Measurements from ENCODE around the gene DMPK. TPM values are rescaled to one million over a fixed set of nuclear protein-coding genes. Genes with fewer than 3 reads are reported as not detected.

Gene DMPK
- polyA plus RNA-seq, 1 of the 3 experiments (the other 2 are of a cell fraction): 92.2 TPM

DNA sequence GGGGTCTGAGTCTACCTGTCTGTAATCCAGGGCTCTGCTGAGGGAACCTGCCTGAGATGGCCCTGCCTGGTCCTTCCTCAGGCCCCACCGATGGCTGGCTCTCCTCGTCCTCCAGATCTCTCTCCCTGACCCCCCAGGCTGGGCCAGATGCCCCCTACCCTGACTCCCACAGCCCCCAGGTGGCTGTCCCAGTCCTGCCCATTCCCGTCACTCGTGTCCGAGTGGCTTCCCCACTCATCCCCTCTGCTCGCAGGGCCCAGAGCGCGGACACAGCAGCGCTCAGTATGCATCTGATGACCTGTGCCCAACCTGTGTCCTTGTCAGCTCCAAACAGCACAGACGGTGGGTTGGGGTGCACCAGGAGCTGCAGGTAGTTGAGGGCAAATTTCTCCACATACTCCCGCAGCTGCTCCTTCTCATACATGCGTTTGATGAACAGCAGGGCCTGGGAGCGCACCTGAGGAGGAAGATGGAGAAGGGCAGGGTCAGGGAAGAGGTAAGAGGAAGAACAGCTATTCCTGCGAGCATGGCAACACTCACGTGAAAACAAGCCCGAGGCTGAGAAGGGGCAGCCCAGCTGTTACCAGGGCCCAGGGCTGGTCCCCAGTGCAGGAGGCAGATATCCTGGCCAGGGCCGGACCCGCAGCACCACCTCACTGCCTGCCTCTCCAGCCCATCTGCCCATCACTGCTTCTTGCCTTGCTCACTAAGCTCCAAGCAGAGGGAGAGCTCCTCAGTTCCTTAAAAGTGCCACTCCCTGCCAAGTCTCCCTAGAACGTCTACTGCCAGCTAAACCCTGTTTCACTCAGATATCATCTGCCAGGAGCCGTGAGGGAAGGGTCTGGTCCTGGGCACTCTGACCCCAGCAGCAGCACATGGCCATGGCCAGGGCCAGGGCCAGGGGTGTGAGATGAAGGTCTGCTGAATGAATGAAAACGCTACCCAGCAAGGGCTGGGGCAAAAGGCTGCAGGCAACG lies 43.9 kb upstream of the DMPK start:
- Histone ChIP-seq H4K20me1 (ENCODE audit: insufficient read depth) (no peaks in the 10 kb centered on the region), H3K9me3 (no peaks in the 10 kb centered on the region), H3K79me2 (ENCODE audit: insufficient read depth) (no peaks in the 10 kb centered on the region), H3K4me3 (ENCODE audit: low read depth in 2 of 2, low read length in 1 of 2) (no peak overlapping the region), H3K4me2 (no peak overlapping the region), H3K9ac (no peak overlapping the region), H3K27me3 (ENCODE audit: insufficient read depth) (no peaks in the 10 kb centered on the region), H3F3A (replicated peaks; ENCODE audit: insufficient read depth) (no peaks in the 10 kb centered on the region), H3K36me3 (replicated peaks in 1 of 2; ENCODE audit: control insufficient read depth in 1 of 2, insufficient read depth in 2 of 2, low read length in 1 of 2) (peaks cover 8 to 81% of the 10 kb centered on the region in 2 experiments), H3K4me1 (ENCODE audit: control insufficient read depth in 1 of 2, insufficient read depth in 2 of 2, low read depth in 1 of 2, low read length in 1 of 2) (peaks cover 0 to 17% of the 10 kb centered on the region in 2 experiments; a peak in 1 of 4 replicates), H3K9me2 (no peaks in the 10 kb centered on the region), H2AFZ (ENCODE audit: low read depth) (no peak overlapping the region), H3K27ac (ENCODE audit: low read depth in 2 of 2, low read length in 1 of 2) (peak overlapping the region in 1 of 2 experiments; percentile 34; a peak in 1 of 4 replicates)
- ChIA-PET POLR2A (interaction anchor here (1.2 to 1.5 kb wide), 2 partner anchors 9 to 60 kb away, joined by 3 to 9 read pairs; partner anchors contain the start of gene IRF2BP1), CTCF (interaction anchor here (0.9 to 10.9 kb wide), 8 partner anchors 10 to 56 kb away, joined by 3 to 137 read pairs (median 4); partner anchors contain the start of genes DMWD and RSPH6A)
- peak; percentile 70 for DNase-seq
- WGBS (ENCODE audit: low lambda C conversion rate): 83% methylated on average over 22 of the region's 22 CpGs
- TF ChIP-seq GATA2 (CRISPR knock-in tag; IDR thresholded peaks at IDR 0.05) (peak; percentile 88), MXI1 (IDR thresholded peaks at IDR 0.05; ENCODE audit: low read depth, low read length) (no peak)

DNA sequence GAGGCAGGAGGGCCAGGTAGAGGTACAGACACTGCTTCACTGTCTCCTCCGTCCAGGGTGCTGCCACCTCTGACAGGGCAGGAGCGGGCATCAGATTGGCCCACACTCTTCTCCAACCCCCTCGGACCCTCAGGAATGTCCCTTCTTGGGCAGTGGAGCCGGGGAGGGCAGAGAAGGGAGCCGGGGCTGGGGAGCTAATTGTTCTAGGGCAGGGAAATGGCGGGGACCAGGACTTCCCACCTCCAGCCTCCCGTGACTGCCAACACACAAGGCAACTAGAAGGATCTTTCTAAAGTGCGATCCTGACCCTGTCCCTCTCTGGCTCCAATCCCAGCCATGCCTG lies 42.9 kb upstream of the DMPK start:
- Histone ChIP-seq H3K9me2 (no peaks in the 10 kb centered on the region), H3K9ac (no peak overlapping the region), H3K27ac (ENCODE audit: low read depth in 2 of 2, low read length in 1 of 2) (no peak overlapping the region; a peak in 1 of 4 replicates), H3K79me2 (ENCODE audit: insufficient read depth) (no peaks in the 10 kb centered on the region), H3K27me3 (ENCODE audit: insufficient read depth) (no peaks in the 10 kb centered on the region), H3K4me2 (no peak overlapping the region), H4K20me1 (ENCODE audit: insufficient read depth) (no peaks in the 10 kb centered on the region), H3K36me3 (replicated peaks in 1 of 2; ENCODE audit: control insufficient read depth in 1 of 2, insufficient read depth in 2 of 2, low read length in 1 of 2) (peaks cover 8 to 77% of the 10 kb centered on the region in 2 experiments), H3K4me1 (ENCODE audit: control insufficient read depth in 1 of 2, insufficient read depth in 2 of 2, low read depth in 1 of 2, low read length in 1 of 2) (peaks cover 0 to 17% of the 10 kb centered on the region in 2 experiments; a peak in 1 of 4 replicates), H3F3A (replicated peaks; ENCODE audit: insufficient read depth) (no peaks in the 10 kb centered on the region), H3K9me3 (no peaks in the 10 kb centered on the region), H3K4me3 (ENCODE audit: low read depth in 2 of 2, low read length in 1 of 2) (no peak overlapping the region), H2AFZ (ENCODE audit: low read depth) (no peak overlapping the region)
- DNase-seq: no peak
- POLR2A ChIA-PET: no interaction called here
- WGBS (ENCODE audit: low lambda C conversion rate): 86% methylated on average over 3 of the region's 8 CpGs
- CTCF ChIA-PET: interaction anchor here (3.2 to 10.9 kb wide), 2 partner anchors 9 to 57 kb away, joined by 13 to 137 read pairs; partner anchors contain the start of gene RSPH6A
- TF ChIP-seq, protein P1, sequence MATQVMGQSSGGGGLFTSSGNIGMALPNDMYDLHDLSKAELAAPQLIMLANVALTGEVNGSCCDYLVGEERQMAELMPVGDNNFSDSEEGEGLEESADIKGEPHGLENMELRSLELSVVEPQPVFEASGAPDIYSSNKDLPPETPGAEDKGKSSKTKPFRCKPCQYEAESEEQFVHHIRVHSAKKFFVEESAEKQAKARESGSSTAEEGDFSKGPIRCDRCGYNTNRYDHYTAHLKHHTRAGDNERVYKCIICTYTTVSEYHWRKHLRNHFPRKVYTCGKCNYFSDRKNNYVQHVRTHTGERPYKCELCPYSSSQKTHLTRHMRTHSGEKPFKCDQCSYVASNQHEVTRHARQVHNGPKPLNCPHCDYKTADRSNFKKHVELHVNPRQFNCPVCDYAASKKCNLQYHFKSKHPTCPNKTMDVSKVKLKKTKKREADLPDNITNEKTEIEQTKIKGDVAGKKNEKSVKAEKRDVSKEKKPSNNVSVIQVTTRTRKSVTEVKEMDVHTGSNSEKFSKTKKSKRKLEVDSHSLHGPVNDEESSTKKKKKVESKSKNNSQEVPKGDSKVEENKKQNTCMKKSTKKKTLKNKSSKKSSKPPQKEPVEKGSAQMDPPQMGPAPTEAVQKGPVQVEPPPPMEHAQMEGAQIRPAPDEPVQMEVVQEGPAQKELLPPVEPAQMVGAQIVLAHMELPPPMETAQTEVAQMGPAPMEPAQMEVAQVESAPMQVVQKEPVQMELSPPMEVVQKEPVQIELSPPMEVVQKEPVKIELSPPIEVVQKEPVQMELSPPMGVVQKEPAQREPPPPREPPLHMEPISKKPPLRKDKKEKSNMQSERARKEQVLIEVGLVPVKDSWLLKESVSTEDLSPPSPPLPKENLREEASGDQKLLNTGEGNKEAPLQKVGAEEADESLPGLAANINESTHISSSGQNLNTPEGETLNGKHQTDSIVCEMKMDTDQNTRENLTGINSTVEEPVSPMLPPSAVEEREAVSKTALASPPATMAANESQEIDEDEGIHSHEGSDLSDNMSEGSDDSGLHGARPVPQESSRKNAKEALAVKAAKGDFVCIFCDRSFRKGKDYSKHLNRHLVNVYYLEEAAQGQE (IDR thresholded peaks at IDR 0.05; ENCODE audit: low read depth, low read length): no peak
- no peak for TF ChIP-seq TAF1 (IDR thresholded peaks at IDR 0.05; ENCODE audit: borderline replicate concordance, low read depth, low read length)
- no peak for TF ChIP-seq SMC3 (IDR thresholded peaks at IDR 0.05; ENCODE audit: low read depth, low read length)
- no peak for TF ChIP-seq USF2 (IDR thresholded peaks at IDR 0.05; ENCODE audit: borderline replicate concordance, low read depth, low read length)
- TF ChIP-seq GABPA (IDR thresholded peaks at IDR 0.05; ENCODE audit: low read depth): no peak
- TF ChIP-seq EP300 (IDR thresholded peaks at IDR 0.05; ENCODE audit: borderline replicate concordance in 1 of 2, low read depth in 1 of 2, low read length in 1 of 2): no peak
- TF ChIP-seq RXRA (IDR thresholded peaks at IDR 0.05; ENCODE audit: borderline replicate concordance, low read depth): no peak
- TF ChIP-seq IRF3 (IDR thresholded peaks at IDR 0.05; ENCODE audit: low read depth, low read length): no peak
- TF ChIP-seq MXI1 (IDR thresholded peaks at IDR 0.05; ENCODE audit: low read depth, low read length): no peak
- TF ChIP-seq JUND (IDR thresholded peaks at IDR 0.05): no peak
- TF ChIP-seq RAD21 (IDR thresholded peaks at IDR 0.05; ENCODE audit: low read length): no peak
- TF ChIP-seq, protein P2, sequence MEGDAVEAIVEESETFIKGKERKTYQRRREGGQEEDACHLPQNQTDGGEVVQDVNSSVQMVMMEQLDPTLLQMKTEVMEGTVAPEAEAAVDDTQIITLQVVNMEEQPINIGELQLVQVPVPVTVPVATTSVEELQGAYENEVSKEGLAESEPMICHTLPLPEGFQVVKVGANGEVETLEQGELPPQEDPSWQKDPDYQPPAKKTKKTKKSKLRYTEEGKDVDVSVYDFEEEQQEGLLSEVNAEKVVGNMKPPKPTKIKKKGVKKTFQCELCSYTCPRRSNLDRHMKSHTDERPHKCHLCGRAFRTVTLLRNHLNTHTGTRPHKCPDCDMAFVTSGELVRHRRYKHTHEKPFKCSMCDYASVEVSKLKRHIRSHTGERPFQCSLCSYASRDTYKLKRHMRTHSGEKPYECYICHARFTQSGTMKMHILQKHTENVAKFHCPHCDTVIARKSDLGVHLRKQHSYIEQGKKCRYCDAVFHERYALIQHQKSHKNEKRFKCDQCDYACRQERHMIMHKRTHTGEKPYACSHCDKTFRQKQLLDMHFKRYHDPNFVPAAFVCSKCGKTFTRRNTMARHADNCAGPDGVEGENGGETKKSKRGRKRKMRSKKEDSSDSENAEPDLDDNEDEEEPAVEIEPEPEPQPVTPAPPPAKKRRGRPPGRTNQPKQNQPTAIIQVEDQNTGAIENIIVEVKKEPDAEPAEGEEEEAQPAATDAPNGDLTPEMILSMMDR (IDR thresholded peaks at IDR 0.05): no peak
- no peak for TF ChIP-seq NRF1 (IDR thresholded peaks at IDR 0.05; ENCODE audit: low read depth, low read length)
- no peak for TF ChIP-seq FOSL2 (IDR thresholded peaks at IDR 0.05; ENCODE audit: borderline replicate concordance, low read depth)
- TF ChIP-seq CHD2 (IDR thresholded peaks at IDR 0.05; ENCODE audit: low read length, partially characterized antibody): no peak
- TF ChIP-seq GATA2 (CRISPR knock-in tag; IDR thresholded peaks at IDR 0.05): no peak
- no peak for TF ChIP-seq NFIC (IDR thresholded peaks at IDR 0.05; ENCODE audit: borderline replicate concordance)
